GM19240 (cell line): Measurements from ENCODE around the gene KIF26A.

Source experiments
- DNase-seq: peaks from one replicate; pipeline ENCODE4 v3.0.0; 2011; ENCODE audit warnings: low spot score; ENCODE audit not compliant: insufficient read length

KIF26A gene

DNA sequence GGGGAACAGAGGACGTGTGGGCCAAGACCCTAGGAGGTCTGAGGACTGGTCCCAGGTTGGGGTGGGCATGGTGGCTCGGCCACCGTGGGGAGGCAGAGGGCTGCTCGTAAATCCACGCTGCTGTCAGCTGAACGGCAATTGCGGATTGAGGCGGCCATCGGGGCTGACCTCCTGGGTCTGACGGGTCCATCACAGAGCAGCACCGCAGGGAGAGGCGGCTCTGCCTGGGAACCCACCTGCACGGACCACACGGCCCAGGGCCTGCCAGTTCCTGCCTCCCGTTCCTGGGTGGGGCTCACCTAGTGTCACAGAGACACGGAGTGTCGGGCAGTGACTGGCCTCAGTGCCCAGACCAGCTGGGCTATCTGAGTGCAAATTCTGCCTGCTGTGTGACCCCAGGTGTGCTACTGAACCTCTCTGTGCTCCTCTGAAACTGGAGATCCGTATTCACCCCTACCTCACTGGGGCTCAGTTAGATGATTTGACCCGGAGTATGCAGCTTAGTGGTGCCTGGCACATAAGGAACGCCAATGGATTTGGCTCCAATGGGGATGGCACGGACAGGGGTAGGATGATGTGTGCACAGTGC, 53.1 kb downstream of the KIF26A start:
- DNase-seq: no peak

DNA sequence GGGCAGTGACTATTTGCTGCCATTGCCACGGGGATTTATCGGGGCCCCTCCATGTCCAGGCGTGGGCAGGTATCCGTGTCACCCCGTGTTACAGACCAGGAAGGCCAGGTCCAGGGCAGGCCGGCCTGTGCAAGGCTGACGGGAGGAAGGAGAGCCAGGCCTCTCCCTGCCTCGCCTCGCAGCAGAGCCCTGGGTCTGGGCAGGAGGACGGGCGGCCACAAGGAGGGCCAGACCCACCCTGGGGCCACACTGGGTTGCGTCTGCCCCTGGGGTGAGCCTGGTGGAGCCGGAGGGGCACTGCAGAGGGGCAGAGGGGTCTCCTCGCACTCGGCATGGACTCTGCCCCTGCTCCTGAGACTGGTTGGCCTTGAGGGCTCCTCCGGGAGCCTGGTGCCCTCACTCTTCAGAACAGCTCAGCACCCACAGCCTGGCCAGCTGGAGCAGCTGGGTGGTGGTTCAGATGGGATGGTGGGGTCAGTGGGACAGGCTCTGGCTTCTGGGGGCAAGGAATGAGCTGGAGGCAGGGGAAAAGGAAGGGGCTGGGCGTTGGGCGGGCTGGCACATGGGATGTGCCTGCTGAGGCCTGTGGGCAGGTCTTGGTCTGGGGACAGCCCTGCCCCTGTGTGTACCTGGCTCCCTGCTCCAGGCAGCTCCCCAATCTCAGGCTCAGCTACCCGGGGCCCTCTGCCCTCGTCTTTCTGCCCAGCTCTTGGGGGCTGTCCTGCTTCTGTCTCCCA, 53.9 kb downstream of the KIF26A start:
- no peak for DNase-seq

DNA sequence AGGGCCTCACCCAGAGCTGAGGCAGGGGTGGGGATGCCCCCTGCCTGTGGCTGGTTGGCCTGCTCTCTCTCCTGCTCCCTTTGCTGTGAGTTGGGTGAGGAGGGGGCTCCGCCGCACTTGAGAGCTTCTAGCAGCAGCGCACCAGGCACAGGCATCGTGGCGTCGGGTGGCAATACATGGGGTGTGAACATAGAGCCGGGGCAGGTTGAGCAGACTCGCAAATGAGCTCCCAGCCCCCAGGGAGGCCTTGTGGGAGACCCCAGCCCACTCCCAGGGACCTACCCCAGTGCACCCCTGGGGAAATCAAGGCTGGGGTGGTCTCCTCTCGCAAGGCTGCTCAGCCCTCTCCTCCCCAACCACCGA, 54.5 kb downstream of the KIF26A start:
- no peak for DNase-seq

DNA sequence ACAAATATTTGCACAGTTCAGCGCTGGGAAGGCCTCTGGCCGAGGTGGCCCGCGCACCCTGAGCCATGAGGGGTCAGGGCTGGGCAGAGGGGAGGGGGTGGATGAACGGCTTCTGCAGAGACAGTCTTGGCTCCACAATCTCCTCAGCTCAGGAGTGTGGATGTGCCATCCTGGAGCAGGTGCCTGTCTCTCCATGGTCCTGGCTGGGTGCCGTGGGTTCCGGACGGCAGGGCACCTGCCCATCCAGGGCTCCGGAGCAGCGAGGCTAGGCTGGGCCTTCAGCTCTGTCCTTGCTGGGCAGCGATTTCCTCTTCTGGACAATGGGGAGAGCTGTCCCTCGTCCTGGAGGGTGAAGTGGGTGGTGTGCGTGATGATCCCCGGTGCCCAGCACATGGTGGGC, 55.6 kb downstream of the KIF26A start:
- DNase-seq: no peak

DNA sequence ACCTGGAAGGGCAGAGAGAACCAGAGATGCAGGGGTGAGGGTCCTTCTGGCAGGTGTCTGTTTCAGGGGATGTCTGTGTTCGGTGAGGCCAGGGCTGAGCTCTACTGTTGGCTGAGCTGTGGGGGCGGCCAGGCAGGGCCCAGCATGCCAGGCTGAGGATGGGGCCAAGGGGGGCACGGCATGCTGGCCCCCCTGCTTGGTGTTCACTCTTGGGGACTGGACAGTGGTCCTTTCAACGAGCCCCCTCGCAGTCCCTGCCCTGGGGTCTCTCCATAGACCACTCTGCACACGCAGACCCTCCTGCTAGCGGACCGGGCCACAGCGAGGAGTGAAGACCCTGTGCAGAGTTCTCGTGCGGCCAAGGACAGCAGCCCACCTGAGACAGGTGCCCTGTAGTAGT, 56.3 kb downstream of the KIF26A start:
- DNase-seq: no peak

DNA sequence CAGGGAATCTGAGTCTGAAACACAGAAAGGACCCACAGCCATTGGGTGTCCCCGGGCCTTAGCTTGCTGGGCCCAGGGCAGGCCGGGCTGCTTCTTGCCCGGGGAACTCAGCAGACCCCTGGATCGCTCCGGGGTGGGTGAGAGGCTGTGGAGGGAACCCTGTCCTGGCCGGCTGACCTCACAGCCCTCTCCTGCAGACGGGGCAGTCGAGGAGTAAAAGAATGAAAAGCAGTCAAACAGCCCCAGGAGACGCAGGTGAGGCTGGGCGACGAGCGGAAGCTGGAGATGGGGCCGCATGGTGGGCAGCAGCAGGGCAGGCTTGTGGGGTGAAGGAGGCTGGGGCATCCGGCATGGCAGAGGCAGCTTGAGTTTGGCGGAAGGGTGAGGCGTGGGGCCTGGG, 57.0 kb downstream of the KIF26A start:
- no peak for DNase-seq

DNA sequence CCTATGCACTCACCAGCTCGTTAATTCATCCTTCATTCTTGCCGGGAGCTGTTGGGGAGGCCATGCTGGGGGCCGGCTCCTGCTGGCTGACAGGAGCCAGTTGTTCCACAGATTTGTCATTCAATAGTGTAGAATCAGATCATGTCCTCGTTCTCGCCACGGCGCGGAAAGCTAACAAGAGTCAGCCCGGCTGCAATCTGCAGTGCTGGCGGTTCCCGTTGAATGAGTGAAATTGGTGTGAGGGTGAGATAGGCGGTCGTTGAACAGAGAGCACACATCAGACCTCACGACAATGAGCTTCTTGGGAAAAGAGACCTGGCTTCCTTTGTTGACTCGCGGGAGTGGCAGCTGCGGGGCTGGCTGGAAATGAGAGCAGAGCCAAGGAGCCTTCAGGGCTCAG, 57.5 kb downstream of the KIF26A start:
- DNase-seq: no peak

DNA sequence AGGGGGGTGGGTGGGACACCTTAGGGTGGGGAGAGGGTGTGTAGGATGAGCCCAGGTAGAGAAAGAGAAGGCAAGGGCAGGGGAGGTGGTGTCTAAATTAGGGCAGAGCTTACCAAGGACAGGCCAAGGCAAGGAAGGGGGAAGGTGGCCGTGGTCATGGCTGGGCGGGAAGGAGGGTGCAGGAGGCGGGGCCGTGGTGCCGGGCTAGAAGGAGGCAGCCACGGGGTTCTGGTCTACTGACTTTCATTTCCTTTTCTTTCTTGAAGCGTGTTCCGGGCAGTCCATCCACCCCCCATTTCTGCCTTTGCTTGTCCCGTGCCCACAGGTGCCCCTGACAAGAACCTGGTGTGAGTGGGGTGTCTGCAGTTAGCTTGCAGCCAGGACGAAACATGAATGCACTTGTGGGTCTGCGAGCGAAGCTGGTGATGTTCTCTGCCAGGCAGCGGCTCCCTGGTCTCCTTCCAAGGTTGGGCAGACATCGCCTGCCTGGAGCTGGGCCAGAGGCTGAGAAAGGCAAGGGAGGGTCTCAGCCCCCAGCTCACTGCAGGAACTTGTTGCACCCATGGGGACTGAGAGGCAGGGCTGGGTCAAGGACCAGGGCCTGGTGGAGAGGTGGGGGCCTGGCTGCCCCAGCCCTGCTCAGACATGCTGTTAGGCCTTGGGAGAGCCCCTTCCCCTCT, 58.2 kb downstream of the KIF26A start:
- DNase-seq: no peak

DNA sequence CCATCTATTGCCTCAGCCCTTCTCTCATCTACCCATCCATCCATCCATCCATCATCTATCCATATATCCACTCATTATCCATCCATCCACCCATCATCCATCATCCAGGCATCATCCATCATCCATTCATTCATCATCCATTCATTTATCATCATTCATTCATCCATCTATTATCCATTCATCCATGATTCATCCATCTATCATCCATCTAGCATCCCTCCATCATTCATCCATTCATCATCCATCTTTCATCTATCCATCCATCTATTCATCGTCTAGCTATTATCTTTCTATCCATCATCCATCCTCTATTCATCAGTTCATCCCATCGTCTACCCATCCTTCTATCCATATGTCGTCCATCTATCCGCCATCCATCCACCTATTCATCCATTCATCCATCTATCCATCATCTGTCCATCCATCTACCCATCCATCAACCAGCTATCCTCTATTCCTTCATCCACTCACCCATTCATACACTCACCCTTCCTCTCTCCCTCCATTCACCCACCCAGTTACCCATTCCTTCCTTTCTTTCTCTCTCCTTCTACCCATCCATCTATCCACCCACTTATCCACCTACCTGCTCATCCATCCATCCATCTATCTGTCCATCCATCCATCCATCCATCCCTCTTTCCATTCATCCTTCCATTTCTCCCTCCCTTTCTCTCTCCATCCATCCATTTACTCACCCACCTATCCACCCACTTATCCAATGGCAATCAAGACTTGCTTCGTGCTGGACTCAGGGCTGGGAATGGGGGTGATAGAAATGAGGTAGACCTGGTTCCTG, 59.3 kb downstream of the KIF26A start:
- no peak for DNase-seq

DNA sequence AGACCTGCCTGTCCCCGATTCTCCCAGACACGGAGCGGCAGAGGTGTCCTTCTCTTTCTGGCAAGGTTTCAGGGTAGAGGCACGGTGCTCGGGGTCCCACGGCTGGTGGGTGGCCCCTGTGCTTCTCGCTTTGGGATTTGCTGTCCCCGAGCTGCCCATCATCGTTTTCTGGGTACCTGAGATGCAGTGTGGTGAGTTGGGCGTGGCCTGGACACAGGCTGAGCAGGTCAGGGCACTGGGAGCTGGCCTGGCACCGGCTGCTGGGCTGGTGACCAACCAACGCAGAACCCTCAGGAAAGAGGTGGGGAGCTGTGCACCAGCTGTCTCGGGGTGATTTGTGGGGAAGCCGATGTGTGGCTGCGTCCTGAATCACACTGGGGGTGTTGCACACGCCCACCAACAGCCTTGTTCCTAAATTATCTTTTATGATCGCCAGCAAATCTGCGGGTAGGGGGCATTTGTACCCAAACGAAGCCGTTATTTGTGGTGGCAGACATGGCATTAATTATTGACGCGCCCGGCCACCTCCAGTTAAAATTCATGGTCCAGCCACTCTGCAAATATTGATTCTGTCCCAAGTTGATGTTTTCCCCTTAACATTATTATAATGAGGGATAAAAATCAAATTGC, 61.0 kb downstream of the KIF26A start:
- DNase-seq: no peak

DNA sequence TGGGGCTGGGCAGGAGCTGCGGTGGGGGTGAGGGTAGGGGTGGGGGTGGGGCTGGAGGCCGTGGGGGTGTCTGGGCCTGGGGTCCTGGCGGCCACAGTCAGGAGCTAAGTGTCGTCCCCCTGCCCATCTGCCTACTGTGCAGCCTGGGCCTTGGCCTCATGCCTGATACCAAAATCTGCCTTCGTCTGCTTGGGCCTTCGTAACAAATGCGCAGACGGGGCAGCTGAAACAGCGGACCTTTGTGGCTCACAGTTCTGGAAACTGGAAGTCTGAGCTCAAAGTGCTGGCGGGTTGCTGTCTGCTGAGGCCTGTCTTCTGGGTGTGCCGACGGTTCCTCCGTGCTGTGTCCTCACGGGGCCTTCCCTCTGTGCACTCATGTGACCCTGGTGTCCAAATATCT, 61.7 kb downstream of the KIF26A start:
- DNase-seq: no peak

DNA sequence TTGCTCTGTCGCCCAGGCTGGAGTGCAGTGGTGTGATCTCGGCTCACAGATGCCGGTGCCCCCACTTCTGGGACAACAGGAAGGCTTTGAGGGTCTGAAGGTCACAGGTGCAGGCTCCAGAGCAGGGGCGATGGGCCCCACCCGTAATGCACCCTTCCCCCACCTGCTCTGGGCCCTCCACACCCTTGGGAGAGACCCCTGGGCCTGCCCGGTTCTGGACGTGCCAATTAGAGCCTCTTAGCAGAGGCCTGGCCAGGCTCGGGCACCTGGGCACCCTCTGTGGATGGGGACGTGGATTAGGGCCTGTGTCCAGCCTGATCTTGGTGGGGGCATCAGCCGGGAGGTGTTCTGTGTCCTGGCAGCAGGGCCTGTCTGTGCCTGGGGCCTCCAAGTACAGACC, 62.2 kb downstream of the KIF26A start:
- DNase-seq: no peak

DNA sequence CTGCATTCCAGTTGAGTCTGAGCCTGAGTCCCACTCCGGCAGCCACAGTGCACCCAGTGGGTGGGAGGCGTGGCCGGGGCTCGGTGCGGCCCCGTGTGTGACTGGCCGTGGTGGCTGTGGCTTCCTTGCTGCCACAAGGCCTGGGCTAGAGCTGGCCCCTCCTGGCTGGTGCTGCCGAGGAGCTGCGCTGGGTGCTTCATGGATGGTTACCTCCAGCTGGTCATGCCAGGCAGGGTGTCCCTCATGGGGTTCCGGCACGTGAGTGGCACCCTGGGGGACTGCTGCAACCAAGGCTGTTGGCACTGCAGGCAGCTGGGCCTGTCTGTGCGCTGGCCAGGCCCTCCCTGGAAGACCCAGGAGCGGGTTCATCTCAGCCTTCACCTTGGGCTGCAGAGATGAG, 62.7 kb downstream of the KIF26A start:
- no peak for DNase-seq

DNA sequence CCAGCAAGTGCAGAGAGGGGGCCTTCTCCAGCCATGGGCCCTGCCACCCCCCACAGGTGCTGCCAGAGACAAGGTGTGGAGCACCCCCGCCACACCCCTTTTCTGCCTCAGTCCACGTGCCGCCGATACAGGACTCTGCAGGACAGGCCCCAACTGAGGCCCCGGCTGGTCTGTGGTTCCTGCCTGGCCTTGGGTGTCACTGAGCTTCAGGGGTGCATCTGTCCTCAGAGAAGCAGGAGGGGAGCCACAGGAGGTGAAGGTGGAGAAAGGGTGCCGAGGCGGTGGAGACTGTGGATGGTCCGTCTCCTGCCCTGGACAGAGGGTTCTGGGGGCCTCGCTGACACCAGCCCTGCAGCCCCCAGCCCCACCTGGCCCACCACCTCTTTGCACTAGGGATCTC, 63.1 kb downstream of the KIF26A start:
- DNase-seq: no peak

DNA sequence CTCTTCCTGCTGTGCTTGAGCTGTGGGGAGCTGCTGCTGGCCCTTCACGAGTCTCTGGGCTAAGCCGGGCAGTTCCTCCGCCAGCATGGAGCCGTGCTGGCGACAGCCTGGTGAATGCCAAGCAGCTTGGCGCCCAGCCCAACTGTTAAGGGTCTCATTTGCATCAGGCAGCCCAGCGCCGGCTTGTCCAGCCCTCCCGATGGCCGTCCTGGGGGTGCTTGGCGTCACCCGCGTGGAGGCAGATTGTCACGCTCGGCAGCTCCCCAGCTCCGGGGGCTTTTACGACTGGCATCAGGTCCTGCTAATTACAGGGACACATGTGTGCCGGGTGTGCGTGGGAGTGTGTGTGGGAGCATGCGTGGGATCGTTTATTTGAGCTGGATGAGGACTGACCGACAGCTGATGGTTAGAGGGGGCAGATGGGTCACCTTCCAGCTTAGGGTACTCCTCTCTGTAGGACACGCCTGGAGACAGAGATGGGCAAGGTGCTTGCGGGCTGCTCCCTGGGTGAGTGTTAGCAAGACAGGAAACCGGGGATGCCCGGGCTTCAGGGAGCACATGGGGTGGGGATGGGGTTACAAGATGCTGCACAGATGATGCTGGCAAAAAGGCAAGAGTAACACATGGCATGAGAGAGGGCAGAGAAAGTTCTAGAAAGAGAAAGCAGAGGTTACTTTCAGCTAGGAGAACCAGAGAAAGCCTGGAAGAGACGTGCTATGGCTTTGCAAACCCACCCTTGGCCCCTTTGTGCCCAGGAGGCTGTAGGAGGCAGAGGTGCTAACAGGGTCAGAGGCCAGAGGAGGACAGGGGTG, 64.1 kb downstream of the KIF26A start:
- DNase-seq: no peak

DNA sequence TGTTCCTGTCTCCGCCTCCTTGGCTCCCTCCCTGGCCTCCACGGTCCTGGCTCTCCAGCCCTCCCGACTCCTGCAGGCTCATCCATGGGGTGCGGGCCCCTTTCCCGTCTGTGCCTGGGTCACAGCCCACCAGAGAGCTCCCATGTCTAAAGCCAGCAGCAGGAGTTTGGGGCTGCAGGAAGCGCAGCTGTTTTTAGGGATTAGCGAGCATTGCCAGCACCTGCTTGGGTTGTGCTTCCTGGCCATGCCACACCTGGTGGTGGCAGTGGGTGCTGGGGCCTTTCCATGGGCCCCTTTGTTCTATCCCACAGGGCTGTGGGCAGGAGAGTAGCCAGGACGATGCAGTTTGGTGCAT, 64.7 kb downstream of the KIF26A start:
- DNase-seq: no peak

DNA sequence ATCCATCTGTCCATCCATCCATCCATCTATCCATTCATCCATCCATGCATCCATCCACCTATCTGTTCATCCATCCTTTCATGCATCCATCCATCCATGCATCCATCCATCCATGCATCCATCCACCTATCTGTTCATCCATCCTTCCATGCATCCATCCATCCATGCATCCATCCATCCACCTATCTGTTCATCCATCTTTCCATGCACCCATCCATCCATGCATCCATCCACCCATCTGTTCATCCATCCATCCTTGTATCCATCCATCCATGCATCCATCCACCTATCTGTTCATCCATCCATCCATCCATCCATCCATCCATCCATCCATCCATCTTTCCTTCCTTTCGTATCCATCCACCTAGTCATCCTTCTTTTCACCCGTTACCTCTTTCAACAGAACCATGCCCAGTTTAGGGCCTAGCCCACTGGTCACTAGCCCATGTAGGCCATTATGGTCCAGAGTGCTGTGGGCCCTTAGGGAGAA, 66.3 kb downstream of the KIF26A start:
- no peak for DNase-seq

DNA sequence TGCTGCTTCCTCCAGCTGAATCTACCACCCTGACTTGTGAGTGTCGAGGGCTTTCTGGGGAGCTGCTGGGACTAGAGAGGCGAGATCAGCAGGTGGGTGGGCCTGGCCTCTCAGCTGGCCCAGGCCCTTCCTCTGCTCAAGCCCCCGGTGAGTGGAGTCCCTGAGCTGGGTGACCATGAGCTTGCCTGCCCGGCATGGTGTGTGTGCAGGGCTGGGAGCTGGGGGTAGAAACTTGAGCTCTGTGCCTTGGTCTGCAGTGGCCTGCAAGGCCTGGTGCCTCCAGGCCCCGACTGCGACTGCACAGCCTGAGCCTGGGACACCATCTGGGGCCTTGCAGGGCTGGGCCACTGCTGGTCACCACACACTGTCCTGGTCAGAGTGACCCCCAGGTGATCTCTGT, 67.4 kb downstream of the KIF26A start:
- DNase-seq: no peak

DNA sequence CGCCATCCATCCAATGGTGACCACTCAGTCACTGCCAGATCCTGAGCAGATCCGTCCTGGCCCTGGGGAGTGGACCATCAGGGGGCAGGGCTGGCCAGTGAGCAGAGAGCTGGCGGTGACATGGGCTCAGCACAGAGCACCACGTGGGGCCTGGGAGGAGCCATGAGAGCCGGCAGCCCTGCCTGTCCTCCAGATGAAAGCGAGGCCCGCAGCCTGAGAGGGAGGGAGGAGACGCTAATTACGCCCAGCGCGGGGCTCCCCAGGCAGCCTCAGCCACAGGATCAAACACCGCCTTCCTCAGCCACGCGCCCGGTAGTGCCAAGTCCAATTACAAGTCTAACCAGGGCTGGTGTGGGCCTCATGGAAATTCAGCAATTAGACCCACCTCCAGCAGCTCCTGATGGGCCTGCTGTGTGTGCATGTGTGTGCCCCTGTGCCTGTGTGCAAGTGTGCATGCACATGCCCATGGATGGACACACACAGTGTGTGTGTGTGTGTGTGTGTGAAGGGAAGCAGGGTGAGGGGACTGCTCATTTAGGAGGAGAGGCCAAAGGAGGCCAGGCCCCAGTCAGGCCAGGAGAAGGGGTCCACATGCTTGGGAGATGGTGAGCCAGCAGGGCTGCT, 68.0 kb downstream of the KIF26A start:
- no peak for DNase-seq
